GM21786 (cell line): ENCODE data around the gene NRG3.
A peak's percentile ranks its signal among the peaks of the same experiment; 100 is the strongest.
"Not testable (repeated sequence)": the region's sequence is repeated elsewhere in the genome, so short reads cannot be mapped to it uniquely, and the experiment has no call there.

Experiments used
- ATAC-seq: cut with Tn5 transposase; IDR thresholded peaks from one replicate; pipeline ENCODE4 v1.9.1; 2021; ENCODE audit not compliant: unreplicated experiment

Gene NRG3

GRCh38 chr10:82267465-82267864 lies 392.5 kb downstream of the NRG3 start:
- ATAC-seq = no peak

GRCh38 chr10:82267960-82268359 lies 393.0 kb downstream of the NRG3 start:
- ATAC-seq = no peak

- no peak for ATAC-seq
Observed at GRCh38 chr10:82277591-82277990, 402.6 kb downstream of the NRG3 start.

- peak; percentile 53 for ATAC-seq
Observed at GRCh38 chr10:82278401-82279182, 403.6 kb downstream of the NRG3 start.

GRCh38 chr10:82282782-82283456 lies 407.9 kb downstream of the NRG3 start:
- ATAC-seq = no peak

DNA sequence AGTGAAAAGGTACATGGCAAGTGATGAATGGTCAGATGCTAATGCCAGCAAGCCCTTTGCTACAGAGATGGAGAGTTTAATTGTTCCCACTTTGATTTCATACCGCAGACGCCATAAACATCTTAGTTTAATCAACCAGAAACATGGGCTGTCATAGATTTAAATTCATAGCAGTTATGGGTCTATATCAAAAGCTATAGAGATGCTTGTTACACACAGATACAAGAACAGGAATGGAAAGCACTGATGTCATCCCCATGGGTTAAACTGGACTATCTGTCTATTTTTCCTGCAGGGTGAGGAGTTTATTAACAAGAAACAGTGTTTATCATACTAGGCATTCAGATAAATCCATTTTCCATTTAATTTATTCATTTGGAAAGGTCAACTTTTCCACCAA lies 409.2 kb downstream of the NRG3 start:
- no peak for ATAC-seq

DNA sequence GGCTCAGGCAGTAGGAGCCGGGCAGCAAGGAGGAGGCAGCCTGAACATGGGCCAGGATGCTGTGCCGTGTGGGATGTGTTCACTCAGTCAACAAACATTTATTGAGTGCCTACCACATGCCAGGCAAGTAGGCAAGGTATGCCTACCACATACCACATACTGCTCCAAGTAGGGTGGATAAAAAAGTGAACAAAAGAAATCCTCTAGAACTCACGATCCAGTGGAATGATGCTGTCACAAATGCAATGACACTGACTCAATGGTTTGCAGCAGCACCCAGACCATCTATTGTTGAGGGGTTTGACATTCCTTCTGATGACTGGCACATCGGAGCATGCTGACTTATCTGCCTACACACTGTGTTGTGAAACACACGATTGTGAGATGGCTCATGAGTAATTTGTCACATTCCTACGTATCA lies 413.5 kb downstream of the NRG3 start:
- ATAC-seq = no peak

DNA sequence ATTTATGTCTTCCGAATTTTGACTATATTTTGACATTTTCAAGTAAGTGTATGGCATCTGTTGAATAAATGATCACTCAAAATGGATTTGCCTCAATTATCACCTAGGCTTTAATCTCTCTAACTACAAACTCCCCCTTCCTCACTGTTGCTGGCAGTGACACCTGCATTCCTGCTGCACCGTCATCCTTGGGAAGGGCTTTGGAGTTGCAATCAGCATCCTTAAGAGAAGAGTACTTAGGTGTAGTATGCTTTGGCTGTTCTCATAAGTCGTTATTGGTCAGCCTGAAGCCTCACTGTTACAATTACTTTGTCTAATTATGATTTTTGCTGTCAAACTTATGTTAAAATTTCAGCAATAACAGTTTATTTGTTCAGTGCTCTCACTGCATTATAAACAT lies 415.0 kb downstream of the NRG3 start:
- no peak for ATAC-seq

GRCh38 chr10:82294874-82295378 lies 419.9 kb downstream of the NRG3 start:
- ATAC-seq = no peak

- no peak for ATAC-seq
Observed at GRCh38 chr10:82308641-82309040, 433.6 kb downstream of the NRG3 start.

DNA sequence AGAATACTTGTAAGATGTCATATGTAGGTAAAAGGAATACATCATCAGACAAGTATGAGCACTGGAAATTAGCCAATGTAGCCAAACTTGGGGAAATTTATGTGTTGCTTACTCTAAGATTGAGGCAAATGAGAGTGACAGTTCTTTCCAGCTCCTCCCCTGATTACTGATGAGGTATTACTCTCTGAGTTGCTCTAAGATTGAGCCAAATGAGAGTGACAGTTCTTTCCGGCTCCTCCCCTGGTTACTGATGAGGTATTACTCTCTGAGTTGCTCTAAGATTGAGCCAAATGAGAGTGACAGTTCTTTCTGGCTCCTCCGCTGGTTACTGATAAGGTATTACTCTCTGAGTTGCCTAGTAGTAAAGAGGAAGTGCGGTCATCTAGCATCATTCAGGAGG lies 435.8 kb downstream of the NRG3 start:
- ATAC-seq = no peak

GRCh38 chr10:82313401-82313800 lies 438.4 kb downstream of the NRG3 start:
- ATAC-seq = no peak

DNA sequence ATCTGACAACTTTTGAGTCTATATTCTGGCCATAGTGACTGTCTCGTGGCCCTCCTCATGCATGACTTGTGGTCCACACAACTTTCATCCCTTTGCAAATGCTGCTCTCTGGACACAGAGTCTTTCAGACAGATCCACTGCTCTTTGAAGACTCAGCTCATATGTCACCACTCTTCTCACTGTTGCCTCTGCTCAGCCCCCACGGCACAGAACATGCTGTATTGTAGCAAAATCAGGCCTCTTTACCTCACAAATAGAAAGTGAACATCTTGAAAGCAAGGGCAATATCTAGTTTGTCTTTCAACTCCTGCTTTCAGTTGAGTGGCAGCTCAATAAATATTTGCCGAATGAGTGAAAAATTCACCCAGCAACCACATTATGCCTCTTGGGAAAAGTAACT lies 443.5 kb downstream of the NRG3 start:
- ATAC-seq = no peak

- no peak for ATAC-seq
Observed at GRCh38 chr10:82319074-82319473, 444.1 kb downstream of the NRG3 start.

- ATAC-seq = no peak
Observed at GRCh38 chr10:82319562-82319961, 444.6 kb downstream of the NRG3 start.

DNA sequence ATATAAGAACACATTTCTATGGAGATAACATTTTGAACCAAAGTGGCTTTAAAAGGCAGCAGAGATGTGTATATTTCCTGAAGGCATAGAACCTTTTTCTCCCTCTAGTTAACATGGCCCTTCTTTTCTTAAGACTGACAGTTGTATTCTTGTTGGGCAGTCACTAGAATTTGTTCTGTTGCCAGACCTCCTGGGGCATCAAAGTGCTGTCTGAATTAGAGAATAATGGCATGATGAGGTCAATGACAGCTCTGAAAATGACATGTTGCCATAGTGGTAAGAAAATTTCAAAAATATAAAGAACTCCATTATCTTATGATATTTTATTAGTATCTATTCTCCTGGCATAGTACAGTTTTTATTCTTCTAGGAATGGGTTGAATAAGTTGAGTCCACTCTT lies 446.7 kb downstream of the NRG3 start:
- no peak for ATAC-seq

- no peak for ATAC-seq
Observed at GRCh38 chr10:82331716-82332115, 456.7 kb downstream of the NRG3 start.

- ATAC-seq = no peak
Observed at GRCh38 chr10:82335831-82336230, 460.8 kb downstream of the NRG3 start.

GRCh38 chr10:82340166-82340565 lies 465.2 kb downstream of the NRG3 start:
- ATAC-seq = no peak

GRCh38 chr10:82349590-82349989 lies 474.6 kb downstream of the NRG3 start:
- not testable (repeated sequence) for ATAC-seq

DNA sequence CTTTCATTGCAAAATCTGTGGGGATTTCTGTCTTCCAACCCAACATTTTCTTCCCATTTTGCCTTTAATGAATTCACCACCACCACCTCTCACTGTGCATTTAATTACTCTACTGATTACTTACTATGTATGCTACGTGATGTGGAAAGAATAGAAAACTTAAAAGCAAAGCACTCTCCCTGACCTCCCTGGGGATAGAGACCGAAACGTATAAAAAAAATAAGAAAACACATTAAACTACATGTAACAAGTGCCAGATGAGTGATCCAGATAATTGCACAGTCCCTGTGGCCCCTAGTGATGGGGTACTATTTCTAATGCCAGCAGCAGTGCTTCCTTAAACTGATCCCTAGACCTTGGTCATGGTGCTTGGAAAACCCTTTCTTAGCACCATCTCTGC lies 478.4 kb downstream of the NRG3 start:
- ATAC-seq = no peak

DNA sequence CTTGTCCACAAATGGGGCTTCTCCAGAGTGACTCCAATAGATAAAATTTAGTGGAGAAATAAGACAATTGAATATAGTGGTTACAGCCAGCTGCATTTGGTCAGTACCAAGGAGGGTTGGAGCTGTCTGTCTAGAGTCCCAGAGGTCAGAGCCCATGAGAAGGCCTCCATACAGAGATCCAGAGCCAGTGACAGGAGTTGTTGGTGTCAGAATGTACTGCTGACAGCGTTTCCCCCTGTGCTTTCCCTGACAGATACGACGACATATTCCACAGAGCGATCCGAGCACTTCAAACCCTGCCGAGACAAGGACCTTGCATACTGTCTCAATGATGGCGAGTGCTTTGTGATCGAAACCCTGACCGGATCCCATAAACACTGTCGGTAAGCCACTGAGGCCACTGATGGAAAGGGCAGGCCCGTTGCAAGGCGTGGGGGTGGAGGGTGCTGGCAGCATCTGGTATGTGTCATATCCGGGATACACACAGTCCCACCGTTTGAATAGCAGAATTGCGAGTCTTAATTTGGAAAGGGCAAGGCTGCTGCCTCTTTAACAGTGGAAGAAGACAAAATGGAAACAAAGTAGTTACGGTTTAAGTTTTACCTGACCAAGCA lies 483.6 kb downstream of the NRG3 start:
- ATAC-seq = no peak
